Endothelial cell (in vitro differentiated cells): ENCODE data around the gene SEMA3E. TPM values are rescaled to one million over a fixed set of nuclear protein-coding genes. Genes with fewer than 3 reads are reported as not detected.
"Not testable (repeated sequence)": the region's sequence is repeated elsewhere in the genome, so short reads cannot be mapped to it uniquely, and the experiment has no call there.

Experiments
- DNase-seq: peaks from one replicate; pipeline ENCODE4 v3.0.0; 2021; ENCODE audit warnings: low spot score
- H3K27ac Mint-ChIP-seq: one replicate; pipeline ENCODE4 v1.8.0; 2021; ENCODE audit warnings: mixed read lengths, inconsistent platforms; ENCODE audit not compliant: unreplicated experiment
- H3K27me3 Mint-ChIP-seq: one replicate; pipeline ENCODE4 v1.8.0; 2021; ENCODE audit warnings: mild to moderate bottlenecking, moderate library complexity, mixed read lengths, inconsistent platforms; ENCODE audit not compliant: unreplicated experiment
- H3K36me3 Mint-ChIP-seq: one replicate; pipeline ENCODE4 v1.8.0; 2021; ENCODE audit warnings: mild to moderate bottlenecking, low read depth, mixed read lengths, inconsistent platforms; ENCODE audit not compliant: unreplicated experiment
- H3K4me1 Mint-ChIP-seq: one replicate; pipeline ENCODE4 v1.8.0; 2021; ENCODE audit warnings: mild to moderate bottlenecking, mixed read lengths, inconsistent platforms; ENCODE audit not compliant: unreplicated experiment
- H3K4me3 Mint-ChIP-seq: one replicate; pipeline ENCODE4 v1.8.0; 2021; ENCODE audit warnings: mild to moderate bottlenecking, mixed read lengths, inconsistent platforms; ENCODE audit not compliant: unreplicated experiment
- H3K9me3 Mint-ChIP-seq: one replicate; pipeline ENCODE4 v1.8.0; 2021; ENCODE audit warnings: mixed read lengths, inconsistent platforms; ENCODE audit not compliant: unreplicated experiment
- total RNA-seq: library from RNA; stranded (reverse); fragmentation: NEBNext Ultra II Directional; extraction: Animal tissue kit (Norgen Biotek cat#: 25700); gene quantifications from one replicate; pipeline ENCODE4 v1.2.1, GENCODE V29; 2021; ENCODE audit not compliant: unreplicated experiment
- TF ChIP-seq, protein P1 (sequence below): fragments of 200-600 bp; sonication (generic); IDR thresholded peaks from one replicate; pipeline ENCODE4 v1.5.0; 2021; ENCODE audit warnings: antibody characterized with exemption; ENCODE audit not compliant: unreplicated experiment

SEMA3E gene
- total RNA-seq, 1 donor from 2014 or later: 0.62 TPM

DNA sequence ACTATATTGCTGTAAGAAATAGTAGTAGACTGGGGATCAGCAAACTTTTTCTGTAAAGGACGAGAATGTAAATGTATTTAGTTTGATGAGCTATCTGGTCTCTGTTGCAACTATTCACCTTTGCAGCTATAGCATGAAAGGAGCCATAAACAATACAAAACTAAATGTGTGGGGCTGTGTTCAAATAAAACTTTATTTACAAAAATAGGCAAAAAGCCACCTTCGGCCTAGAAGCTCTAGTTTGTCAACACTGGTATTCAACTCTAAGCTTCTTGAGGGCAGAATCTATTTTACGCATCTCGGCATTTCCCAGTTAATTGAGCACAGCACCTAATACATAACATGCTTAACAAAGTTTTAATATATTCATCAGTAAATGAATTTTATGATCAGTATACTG is 181.4 kb downstream of the SEMA3E start:
- Mint-ChIP-seq H3K4me1 (no peaks in the 10 kb centered on the region), H3K36me3 (no peaks in the 10 kb centered on the region), H3K27me3 (no peaks in the 10 kb centered on the region), H3K9me3 (no peaks in the 10 kb centered on the region), H3K27ac (no peak overlapping the region), H3K4me3 (no peak overlapping the region)
- no peak for DNase-seq
- TF ChIP-seq, protein P1, sequence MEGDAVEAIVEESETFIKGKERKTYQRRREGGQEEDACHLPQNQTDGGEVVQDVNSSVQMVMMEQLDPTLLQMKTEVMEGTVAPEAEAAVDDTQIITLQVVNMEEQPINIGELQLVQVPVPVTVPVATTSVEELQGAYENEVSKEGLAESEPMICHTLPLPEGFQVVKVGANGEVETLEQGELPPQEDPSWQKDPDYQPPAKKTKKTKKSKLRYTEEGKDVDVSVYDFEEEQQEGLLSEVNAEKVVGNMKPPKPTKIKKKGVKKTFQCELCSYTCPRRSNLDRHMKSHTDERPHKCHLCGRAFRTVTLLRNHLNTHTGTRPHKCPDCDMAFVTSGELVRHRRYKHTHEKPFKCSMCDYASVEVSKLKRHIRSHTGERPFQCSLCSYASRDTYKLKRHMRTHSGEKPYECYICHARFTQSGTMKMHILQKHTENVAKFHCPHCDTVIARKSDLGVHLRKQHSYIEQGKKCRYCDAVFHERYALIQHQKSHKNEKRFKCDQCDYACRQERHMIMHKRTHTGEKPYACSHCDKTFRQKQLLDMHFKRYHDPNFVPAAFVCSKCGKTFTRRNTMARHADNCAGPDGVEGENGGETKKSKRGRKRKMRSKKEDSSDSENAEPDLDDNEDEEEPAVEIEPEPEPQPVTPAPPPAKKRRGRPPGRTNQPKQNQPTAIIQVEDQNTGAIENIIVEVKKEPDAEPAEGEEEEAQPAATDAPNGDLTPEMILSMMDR: no peak

DNA sequence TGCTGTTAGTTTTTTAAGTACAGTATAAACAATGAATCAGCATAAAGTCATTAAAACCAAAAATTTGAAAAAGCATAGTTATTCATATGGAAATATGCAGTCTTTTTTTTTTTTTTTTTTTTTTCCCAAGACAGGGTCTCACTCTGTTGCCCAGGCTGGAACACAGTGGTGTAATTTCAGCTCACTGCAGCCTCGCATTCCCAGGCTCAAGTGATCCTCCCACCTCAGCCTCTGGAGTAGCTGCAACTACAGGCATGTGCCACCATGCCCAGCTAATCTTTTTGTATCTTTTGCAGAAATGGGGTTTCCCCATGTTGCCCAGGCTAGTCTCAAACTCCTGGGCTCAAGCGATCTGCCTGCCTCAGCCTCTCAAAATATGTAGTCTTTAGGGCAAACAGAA is 182.0 kb downstream of the SEMA3E start:
- Mint-ChIP-seq H3K27ac (no peak overlapping the region), H3K27me3 (no peaks in the 10 kb centered on the region), H3K4me3 (no peak overlapping the region), H3K9me3 (no peaks in the 10 kb centered on the region), H3K4me1 (peaks cover under 1% of the 10 kb centered on the region), H3K36me3 (no peaks in the 10 kb centered on the region)
- TF ChIP-seq, protein P1: no peak
- no peak for DNase-seq

DNA sequence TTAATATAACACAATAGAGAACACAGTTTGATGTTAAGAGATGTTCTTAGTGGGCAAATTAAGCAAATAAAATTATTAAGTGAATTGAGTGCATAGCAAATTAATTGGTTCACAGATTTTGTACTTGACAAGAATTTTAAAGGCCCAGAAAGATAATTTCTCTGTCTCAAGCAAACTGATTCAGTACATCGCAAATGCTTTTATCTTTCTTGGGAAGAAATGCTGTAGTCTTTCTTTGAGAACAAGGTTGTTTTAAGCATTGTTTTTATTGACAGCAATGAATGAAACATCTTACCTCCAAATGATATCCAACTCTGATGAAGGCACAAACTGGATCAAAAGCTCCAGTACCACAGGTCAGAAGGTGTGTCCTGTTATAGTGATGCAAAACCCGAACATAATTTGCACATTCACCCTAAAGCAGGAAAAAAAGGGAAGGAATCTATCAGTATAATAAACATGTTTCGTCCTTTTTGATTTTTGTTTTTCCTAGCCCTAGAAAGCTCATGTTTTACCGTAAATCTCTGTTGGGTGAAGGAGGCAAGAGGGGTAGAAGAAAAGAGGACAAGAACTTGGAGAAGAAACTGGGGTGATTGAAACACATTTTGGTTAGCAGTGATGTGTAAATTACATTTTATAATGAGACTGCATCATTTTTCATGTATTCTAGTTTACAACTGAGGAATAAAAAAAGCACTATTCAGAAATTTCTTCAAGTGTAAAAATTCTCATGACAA is 182.6 kb downstream of the SEMA3E start:
- no peak for DNase-seq
- H3K27ac Mint-ChIP-seq: no peak overlapping the region
- no peak overlapping the region for H3K4me3 Mint-ChIP-seq
- no peaks in the 10 kb centered on the region for H3K36me3 Mint-ChIP-seq
- TF ChIP-seq, protein P1: no peak
- H3K9me3 Mint-ChIP-seq: no peaks in the 10 kb centered on the region
- H3K27me3 Mint-ChIP-seq: peaks cover under 1% of the 10 kb centered on the region
- H3K4me1 Mint-ChIP-seq: peaks cover 4% of the 10 kb centered on the region

DNA sequence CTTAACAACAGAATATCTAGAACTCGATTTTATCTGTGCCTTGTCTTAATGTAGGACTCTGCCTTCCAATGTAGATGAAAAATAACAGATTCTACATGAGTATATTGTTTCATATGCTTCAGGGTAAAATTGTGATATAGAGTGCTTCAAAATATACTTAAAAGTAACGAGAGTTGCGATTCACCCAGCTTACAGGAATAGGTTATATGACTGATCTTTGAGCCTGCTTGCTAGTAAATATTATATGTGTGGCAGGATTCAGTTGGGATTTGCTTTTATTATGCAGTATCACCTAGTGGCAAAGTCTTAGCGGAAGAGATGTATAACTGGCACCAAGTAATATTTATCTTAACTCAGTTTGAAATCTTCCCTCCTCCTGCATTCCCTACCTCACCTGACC is 183.3 kb downstream of the SEMA3E start:
- DNase-seq: no peak
- Mint-ChIP-seq H3K36me3 (no peaks in the 10 kb centered on the region), H3K27ac (no peak overlapping the region), H3K4me3 (no peak overlapping the region), H3K9me3 (no peaks in the 10 kb centered on the region), H3K27me3 (peaks cover 6% of the 10 kb centered on the region), H3K4me1 (peaks cover 11% of the 10 kb centered on the region)
- TF ChIP-seq, protein P1: no peak

DNA sequence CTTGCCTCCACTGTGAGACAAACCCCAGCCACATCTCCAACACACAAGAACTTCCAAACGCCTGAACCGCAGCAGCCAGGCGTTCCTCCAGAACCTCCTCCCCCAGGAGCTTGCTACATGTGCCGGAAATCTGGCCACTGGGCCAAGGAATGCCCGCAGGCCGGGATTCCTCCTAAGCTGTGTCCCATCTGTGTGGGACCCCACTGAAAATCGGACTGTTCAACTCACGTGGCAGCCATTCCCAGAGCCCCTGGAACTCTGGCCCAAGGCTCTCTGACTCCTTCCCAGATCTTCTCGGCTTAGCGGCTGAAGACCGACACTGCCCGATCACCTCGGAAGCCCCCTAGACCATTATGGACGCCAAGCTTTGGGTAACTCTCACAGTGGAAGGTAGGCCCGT is 187.1 kb downstream of the SEMA3E start:
- not testable (repeated sequence) for H3K27ac Mint-ChIP-seq, H3K36me3 Mint-ChIP-seq, H3K9me3 Mint-ChIP-seq, DNase-seq, H3K4me3 Mint-ChIP-seq
- H3K4me1 Mint-ChIP-seq: peaks cover 23% of the 10 kb centered on the region
- H3K27me3 Mint-ChIP-seq: peaks cover 10% of the 10 kb centered on the region

DNA sequence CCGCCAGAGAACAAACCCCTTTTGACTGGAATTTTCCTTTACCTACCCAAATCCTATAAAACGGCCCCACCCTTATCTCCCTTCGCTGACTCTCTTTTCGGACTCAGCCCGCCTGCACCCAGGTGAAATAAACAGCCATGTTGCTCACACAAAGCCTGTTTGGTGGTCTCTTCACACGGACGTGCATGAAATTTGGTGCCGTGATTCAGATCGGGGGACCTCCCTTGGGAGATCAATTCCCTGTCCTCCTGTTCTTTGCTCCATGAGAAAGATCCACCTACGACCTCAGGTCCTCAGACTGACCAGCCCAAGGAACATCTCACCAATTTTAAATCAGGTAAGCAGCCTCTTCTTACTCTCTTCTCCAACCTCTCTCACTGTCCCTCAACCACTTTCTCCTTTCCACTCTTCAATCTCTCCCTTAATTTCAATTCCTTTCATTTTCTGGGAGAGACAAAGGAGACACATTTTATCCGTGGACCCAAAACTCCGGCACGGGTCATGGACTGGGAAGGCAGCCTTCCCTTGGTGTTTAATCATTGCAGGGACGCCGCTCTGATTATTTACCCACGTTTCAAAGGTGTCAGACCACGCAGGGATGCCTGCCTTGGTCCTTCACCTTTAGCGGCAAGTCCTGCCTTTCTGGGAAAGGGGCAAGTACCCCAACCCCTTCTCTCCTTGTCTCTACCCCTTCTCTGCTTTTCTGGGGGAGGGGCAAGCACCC is 188.8 kb downstream of the SEMA3E start:
- Mint-ChIP-seq H3K4me3 (peak overlapping the region; percentile 88), H3K4me1 (peaks cover 23% of the 10 kb centered on the region), H3K27me3 (peaks cover 10% of the 10 kb centered on the region)
- H3K36me3 Mint-ChIP-seq, H3K27ac Mint-ChIP-seq, H3K9me3 Mint-ChIP-seq, DNase-seq: not testable (repeated sequence)

DNA sequence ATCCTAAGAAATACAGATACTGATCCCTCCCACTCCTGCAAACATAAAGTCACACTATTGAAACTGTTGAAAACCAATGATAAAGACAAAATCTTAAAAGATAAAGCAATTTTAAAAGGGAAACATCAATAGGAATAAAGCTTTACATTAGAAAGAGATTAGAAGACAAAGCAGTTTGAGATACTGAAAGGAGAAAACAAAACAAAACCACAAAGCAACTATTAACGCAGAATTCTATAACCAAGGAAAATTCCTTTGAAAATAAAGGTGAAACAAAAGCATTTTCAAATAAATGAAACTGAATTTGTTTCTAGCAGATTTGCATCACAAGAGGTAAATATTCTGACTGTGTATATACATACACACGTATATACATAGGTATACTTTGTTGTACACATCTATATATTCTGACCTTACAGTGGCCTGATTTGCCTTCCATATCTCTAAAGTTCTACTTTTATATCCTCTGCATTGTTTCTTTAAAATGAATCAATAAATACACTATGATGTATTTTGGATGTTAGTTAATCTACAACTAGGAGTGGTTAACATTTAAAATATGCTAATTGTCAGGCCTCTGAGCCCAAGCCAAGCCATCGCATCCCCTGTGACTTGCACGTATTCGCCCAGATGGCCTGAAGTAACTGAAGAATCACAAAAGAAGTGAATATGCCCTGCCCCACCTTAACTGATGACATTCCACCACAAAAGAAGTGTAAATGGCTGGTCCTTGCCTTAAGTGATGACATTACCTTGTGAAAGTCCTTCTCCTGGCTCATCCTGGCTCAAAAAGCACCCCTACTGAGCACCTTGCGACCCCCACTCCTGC is 189.6 kb downstream of the SEMA3E start:
- H3K27ac Mint-ChIP-seq, DNase-seq, H3K36me3 Mint-ChIP-seq, H3K9me3 Mint-ChIP-seq: not testable (repeated sequence)
- Mint-ChIP-seq H3K27me3 (peaks cover 10% of the 10 kb centered on the region), H3K4me1 (peaks cover 23% of the 10 kb centered on the region), H3K4me3 (peak overlapping the region; percentile 88)
